ENCODE results near the gene PKP3.
"Not testable (repeated sequence)": the region's sequence is repeated elsewhere in the genome, so short reads cannot be mapped to it uniquely, and the experiment has no call there.

The PKP3 gene

GRCh38 chr11:379205-380094 lies 14.6 kb upstream of the PKP3 start:
- DNase-seq (ENCODE audit: low read depth) = no peak

- DNase-seq (ENCODE audit: low read depth) = no peak
Measured at GRCh38 chr11:380095-380480, 13.9 kb upstream of the PKP3 start.

GRCh38 chr11:380491-380890 lies 13.5 kb upstream of the PKP3 start:
- DNase-seq (ENCODE audit: low read depth) = no peak

GRCh38 chr11:380996-381395 lies 13.0 kb upstream of the PKP3 start:
- no peak for DNase-seq (ENCODE audit: low read depth)

GRCh38 chr11:381501-382072 lies 12.4 kb upstream of the PKP3 start:
- DNase-seq (ENCODE audit: low read depth) = no peak

GRCh38 chr11:382081-382629 lies 11.9 kb upstream of the PKP3 start:
- DNase-seq (ENCODE audit: low read depth) = no peak

GRCh38 chr11:383431-383830 lies 10.6 kb upstream of the PKP3 start:
- no peak for DNase-seq (ENCODE audit: low read depth)

GRCh38 chr11:384511-384910 lies 9.5 kb upstream of the PKP3 start:
- DNase-seq (ENCODE audit: low read depth) = no peak

- DNase-seq (ENCODE audit: low read depth) = no peak
Measured at GRCh38 chr11:385594-386351, 8.2 kb upstream of the PKP3 start.

- no peak for DNase-seq (ENCODE audit: low read depth)
Measured at GRCh38 chr11:386483-386882, 7.5 kb upstream of the PKP3 start.

- DNase-seq (ENCODE audit: low read depth) = no peak
Measured at GRCh38 chr11:387193-387793, 6.7 kb upstream of the PKP3 start.

- not testable (repeated sequence) for DNase-seq (ENCODE audit: low read depth)
Measured at GRCh38 chr11:389369-389768, 4.6 kb upstream of the PKP3 start.

GRCh38 chr11:390175-390574 lies 3.8 kb upstream of the PKP3 start:
- no peak for DNase-seq (ENCODE audit: low read depth)

GRCh38 chr11:391117-392017 lies 2.6 kb upstream of the PKP3 start:
- DNase-seq (ENCODE audit: low read depth) = no peak

- DNase-seq (ENCODE audit: low read depth) = no peak
Measured at GRCh38 chr11:392102-392777, 1.8 kb upstream of the PKP3 start.

GRCh38 chr11:393219-394033 lies 583 bp upstream of the PKP3 start:
- DNase-seq (ENCODE audit: low read depth) = peak; percentile 27

GRCh38 chr11:394858-395655 lies 1.0 kb downstream of the PKP3 start:
- DNase-seq (ENCODE audit: low read depth) = no peak

- DNase-seq (ENCODE audit: low read depth) = no peak
Measured at GRCh38 chr11:395866-396265, 1.9 kb downstream of the PKP3 start.

GRCh38 chr11:396511-396947 lies 2.5 kb downstream of the PKP3 start:
- no peak for DNase-seq (ENCODE audit: low read depth)
